Cerebellar nuclear complex (tissue), 1 donor: ENCODE results near the gene PAQR4.

Experiments
- DNase-seq, 2 experiments: peaks; one replicate each; lab custom pipeline; 2025; lab: John Stamatoyannopoulos, UW

Gene PAQR4

GRCh38 chr16:3021449-3022207 is 52.5 kb downstream of the PAQR4 start:
- DNase-seq, result no peak

DNA sequence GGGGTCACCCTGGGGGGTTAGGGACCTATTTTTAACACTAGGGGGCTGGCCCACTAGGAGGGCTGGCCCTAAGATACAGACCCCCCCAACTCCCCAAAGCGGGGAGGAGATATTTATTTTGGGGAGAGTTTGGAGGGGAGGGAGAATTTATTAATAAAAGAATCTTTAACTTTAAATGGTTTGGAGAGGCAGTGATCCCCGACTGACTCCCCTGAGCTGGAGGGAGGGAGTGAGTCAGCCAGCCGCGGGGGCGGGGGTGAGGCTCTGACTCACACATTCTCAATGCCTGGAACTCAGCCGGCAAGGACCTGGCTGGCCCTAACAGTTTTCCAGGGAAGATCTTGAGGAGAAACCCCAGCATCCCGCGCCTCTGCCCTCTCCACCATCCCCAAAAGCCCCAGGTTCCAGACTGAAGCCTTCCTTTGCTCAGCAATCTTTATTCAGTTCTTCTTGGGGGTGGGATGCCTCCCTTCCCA is 53.1 kb downstream of the PAQR4 start:
- no peak for DNase-seq

DNA sequence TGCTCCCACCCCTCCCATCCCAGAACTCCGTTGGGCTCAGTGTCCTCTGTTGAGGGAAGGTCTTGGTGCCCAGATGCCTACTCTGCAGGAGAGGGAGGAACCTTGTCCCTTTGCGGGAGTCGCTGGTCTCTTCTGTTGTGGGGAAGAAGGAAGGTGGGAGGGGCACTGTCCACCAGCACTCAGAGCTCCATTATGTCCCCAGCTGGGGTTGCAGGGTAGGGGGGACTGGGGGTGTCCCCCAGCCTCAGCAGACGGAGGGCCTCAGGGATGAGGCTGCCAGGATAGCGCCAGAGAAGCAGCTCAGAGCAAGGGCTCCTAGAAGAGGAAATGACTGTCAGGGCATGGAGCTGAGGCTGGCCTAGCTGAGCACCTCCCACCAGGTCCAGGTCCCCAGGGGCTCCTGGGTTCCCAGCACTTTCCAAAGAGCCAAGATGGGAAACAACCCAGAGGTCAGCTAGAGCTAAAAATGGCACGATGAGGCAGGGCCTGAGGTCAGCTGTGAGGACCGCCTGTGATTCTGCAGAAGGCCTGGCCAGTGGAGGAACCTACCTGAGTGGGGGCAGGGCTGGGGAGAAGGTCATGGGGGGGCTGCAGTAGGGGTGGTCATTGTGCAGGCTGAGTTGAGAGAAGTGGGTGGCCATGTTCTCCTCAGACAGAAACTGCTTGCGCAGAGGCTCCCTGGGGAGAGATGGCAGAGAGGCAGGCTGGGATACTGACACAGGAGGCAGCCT is 53.7 kb downstream of the PAQR4 start:
- no peak for DNase-seq
